Motor neuron (in vitro differentiated cells): ENCODE data around the gene SLC22A4. TPM values are rescaled to one million over a fixed set of nuclear protein-coding genes. Genes with fewer than 3 reads are reported as not detected.

Experiments used
- ATAC-seq, 8 experiments: fragments of 200-7000 bp; cut with Tn5 transposase; replicated peaks in 6 of 8; 2 replicates each; pipeline ENCODE4 v1.8.0; 2021; ENCODE audit warnings: mild to moderate bottlenecking in 8 of 8, moderate library complexity in 8 of 8
- H3K27ac ChIP-seq, 2 donors: fragments of 250-450 bp; sonication (Bioruptor Pico); 2 replicates each; pipeline ENCODE4 v1.9.0; 2021; ENCODE audit warnings: antibody characterized with exemption in 2 of 2, mild to moderate bottlenecking in 2 of 2, moderate library complexity in 1 of 2
- H3K4me1 ChIP-seq, 2 donors: fragments of 250-450 bp; sonication (Bioruptor Pico); replicated peaks in 1 of 2; 2 replicates each; pipeline ENCODE4 v1.6.1; 2021; ENCODE audit warnings: antibody characterized with exemption in 2 of 2, mild to moderate bottlenecking in 2 of 2, moderate library complexity in 1 of 2
- H3K4me3 ChIP-seq, 5 donors: fragments of 250-450 bp; sonication (Bioruptor Pico); 2 replicates each; pipeline ENCODE4 v1.9.0; 2021; ENCODE audit warnings: antibody characterized with exemption in 5 of 5, mild to moderate bottlenecking in 5 of 5, moderate library complexity in 4 of 5
- WGBS, 10 experiments: fragments of 450-650 bp; shearing (Covaris generic); methylation state at CpG; one replicate each; pipeline ENCODE4 v1.0.0; 2022; 5-methylcytosine and 5-hydroxymethylcytosine counted together
- in situ Hi-C, 9 experiments: fragments of 400-800 bp; cut with MboI; loops; one replicate each; pipeline ENCODE4 v1.15.0; 2021; ENCODE audit warnings: low sequenced_read_pairs in 9 of 9, low pct_unique_long_range_greater_than_20kb in 2 of 9; ENCODE audit not compliant: unreplicated experiment in 9 of 9
- total RNA-seq, 8 experiments: library from RNA; unstranded; fragments of 300-600 nt; gene quantifications; 2 replicates each; pipeline versions ENCODE4 v1.2.3 to v1.2.4, GENCODE V29; 2022

The SLC22A4 gene
- 1 to 10 TPM in 5 of 8 experiments, under 1 TPM in 3; 0.46 to 2.6 (median 1.4) TPM for total RNA-seq

GRCh38 chr5:132293992-132294727 lies at the start of gene SLC22A4:
Gene SLC22A4, plus strand, starts transcription at chr5:132294394. Its CDS starts 223 bp downstream, at chr5:132294617.
- in situ Hi-C loops: no loop called here
- peaks cover 10 to 11% of the 10 kb centered on the region in 2 donors for H3K4me1 ChIP-seq
- H3K27ac ChIP-seq: peak within 1 kb of the TSS; percentile 91 to 94
- peak within 1 kb of the TSS; percentile 35 to 61 (median 47) for H3K4me3 ChIP-seq
- WGBS, 10 experiments: 3% methylated on average over 6 of the region's 63 CpGs; no CpG with 5 or more reads in 9 of the 10 experiments
- peak; percentile 71 to 88 (median 83) for ATAC-seq

DNA sequence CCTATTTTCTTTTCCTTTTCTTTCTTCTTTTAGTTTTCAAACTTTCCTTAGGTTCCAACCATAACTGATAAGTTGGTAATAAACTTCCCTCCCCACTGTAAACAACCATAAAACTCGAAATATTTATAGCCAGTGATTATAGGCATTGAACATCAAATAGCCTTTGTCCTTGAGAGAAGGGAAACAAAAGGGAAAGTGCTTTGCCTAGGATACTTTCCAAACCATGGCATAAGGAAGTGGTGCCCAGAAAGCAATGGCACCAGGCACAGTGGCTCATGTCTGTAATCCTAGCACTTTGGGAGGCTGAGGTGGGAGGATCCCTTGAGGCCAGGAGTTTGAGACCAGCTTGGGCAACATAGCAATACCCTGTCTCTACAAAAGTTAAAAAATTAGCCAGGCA lies 48.6 kb upstream of the SLC22A4 start:
- in situ Hi-C loops: no loop called here
- no peak for ATAC-seq
- H3K4me1 ChIP-seq: no peaks in the 10 kb centered on the region
- no peak overlapping the region for H3K4me3 ChIP-seq
- WGBS, 10 experiments: 0 to 62% (median 39%) methylated on average over 1 of the region's 1 CpG; no CpG with 5 or more reads in 2 of the 10 experiments
- H3K27ac ChIP-seq: no peak overlapping the region

DNA sequence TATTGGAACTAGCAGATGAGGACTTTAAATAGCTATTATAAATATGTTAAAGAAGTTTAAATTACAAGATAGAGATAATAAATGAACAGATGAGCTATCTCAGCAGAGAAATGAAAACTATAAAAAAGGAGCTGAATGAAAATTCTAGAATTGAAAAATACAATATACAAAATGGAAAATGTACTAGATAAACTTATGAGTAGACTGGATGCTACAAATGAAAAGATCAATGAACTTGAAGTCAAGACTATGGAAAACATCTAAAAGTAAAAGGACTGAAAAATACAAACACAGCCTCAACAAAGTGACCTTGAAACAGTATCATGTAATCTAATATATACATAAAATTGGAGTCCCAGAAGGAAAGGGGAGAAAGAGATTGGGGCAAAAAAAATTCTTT lies 47.4 kb upstream of the SLC22A4 start:
- in situ Hi-C loops: no loop called here
- Histone ChIP-seq H3K27ac (no peak overlapping the region), H3K4me1 (no peaks in the 10 kb centered on the region), H3K4me3 (no peak overlapping the region)
- ATAC-seq: no peak

DNA sequence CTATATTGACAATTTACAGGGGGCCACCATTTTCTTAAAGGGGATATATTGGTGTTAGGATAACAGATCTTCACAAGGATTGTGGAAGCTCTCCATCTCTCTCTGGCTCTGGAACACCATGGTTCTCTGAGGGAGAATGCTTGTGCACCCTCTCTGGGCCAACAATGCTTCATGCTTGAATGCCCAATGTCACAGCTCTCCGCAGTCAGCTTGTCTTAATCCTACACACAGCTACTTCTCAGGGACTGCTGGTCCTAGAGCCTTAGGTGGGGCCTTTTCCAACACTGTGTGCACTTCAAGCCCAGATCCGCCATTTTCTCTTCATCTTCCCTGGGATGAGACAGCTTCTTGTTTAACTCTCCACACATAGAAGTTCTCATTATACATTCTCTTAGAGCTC lies 43.6 kb upstream of the SLC22A4 start:
- no peaks in the 10 kb centered on the region for H3K4me1 ChIP-seq
- no peak for ATAC-seq
- no peak overlapping the region for H3K27ac ChIP-seq
- WGBS, 10 experiments: 57 to 100% (median 88%) methylated on average over 1 to 2 of the region's 2 CpGs; no CpG with 5 or more reads in 3 of the 10 experiments
- H3K4me3 ChIP-seq: no peak overlapping the region
- in situ Hi-C loops: no loop called here

- WGBS, 10 experiments: 42 to 94% (median 79%) methylated on average over 1 to 8 of the region's 10 CpGs; no CpG with 5 or more reads in 2 of the 10 experiments
- in situ Hi-C loops: no loop called here
- Histone ChIP-seq H3K27ac (no peak overlapping the region), H3K4me1 (no peaks in the 10 kb centered on the region), H3K4me3 (no peak overlapping the region)
- ATAC-seq: no peak
Measured at GRCh38 chr5:132251220-132251725, 42.9 kb upstream of the SLC22A4 start.

GRCh38 chr5:132253008-132253441 lies 41.2 kb upstream of the SLC22A4 start:
- ATAC-seq: peak in 1 of 8 experiments; percentile 43
- WGBS, 10 experiments: 100% methylated on average over 1 of the region's 4 CpGs; no CpG with 5 or more reads in 9 of the 10 experiments
- Histone ChIP-seq H3K4me1 (peaks cover 4 to 5% of the 10 kb centered on the region in 2 donors), H3K27ac (no peak overlapping the region), H3K4me3 (no peak overlapping the region)
- in situ Hi-C loops: no loop called here

DNA sequence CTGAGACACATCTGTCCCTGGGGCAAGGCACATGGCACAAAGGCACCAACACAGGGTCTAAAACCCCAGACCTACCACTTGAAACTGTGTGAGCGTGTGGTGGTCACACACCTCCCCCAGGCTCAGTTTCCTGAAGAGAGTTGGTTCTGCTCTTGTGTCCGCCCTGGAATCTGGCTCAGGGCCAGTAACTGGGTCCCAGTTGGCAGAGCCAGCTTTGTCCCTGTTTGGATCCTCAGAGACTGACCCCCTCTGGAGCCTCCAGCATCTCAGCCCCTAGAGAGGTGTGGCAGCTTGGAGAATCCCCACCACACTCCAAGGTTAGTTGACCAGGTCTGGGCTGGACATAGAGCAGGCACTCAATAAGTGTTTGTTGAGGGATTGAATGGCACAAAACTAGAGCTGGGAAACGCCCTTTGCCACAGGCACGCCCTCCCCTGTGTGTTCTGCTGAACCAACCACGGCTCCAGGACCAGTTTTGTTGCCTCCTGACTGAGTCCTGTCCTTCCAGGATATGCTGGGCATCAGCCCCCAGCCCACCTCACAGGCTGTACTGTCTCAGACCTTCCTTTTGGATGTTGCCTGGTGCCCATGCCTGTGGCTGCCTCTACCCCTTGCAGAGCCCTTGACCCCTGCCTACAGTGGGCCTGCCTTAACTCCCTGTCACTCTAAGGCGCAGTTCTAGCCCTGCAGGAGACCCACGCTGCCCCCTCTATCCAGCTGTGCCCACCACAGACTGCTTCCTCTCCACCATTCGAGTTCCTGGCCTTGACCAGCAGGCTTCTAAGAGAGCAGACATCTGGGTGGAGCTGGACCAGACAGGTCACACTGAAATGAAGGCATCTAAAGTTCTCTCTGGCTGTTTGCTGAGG lies 40.5 kb upstream of the SLC22A4 start:
- in situ Hi-C loops: no loop called here
- no peak for ATAC-seq
- peaks cover 11% of the 10 kb centered on the region in 2 donors for H3K4me1 ChIP-seq
- H3K4me3 ChIP-seq: no peak overlapping the region
- H3K27ac ChIP-seq: no peak overlapping the region
- WGBS, 10 experiments: 0 to 85% (median 69%) methylated on average over 1 to 7 of the region's 8 CpGs; no CpG with 5 or more reads in 4 of the 10 experiments

DNA sequence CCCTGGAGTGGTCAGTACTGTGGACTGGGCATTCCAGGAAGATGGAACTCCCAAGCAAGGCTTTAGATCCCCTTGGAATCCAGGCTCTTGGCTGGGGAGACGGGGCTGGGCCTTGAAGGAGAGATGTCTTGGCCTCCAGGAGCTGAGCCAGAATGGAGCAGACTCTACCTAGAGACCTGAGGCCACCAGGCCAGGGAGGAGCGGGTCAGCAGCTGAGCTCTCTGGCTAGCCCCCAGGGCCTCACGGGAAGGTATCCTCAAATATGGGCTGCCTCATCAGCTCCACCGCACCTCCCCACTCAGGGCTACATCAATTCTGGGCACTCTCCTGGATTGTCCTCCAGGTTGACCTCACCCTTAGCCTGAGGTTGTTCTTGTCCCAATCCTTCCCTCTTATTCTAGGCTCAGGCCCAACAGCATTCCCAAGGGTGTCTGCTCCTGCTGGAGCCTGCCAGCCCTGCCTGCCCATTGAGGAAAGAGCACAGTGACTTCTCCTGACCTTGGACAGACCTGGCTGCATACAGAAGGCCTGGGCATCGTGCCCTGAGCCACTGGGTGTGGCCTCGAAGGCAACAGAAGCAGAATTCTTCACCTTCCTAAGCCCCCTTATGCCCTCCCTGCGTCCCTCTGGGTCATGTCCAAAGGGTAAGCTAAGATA lies 39.7 kb upstream of the SLC22A4 start:
- ATAC-seq: no peak
- in situ Hi-C loops: no loop called here

GRCh38 chr5:132256086-132256782 lies 38.0 kb upstream of the SLC22A4 start:
- no peak for ATAC-seq
- in situ Hi-C loops: no loop called here
- Histone ChIP-seq H3K27ac (no peak overlapping the region), H3K4me3 (no peak overlapping the region), H3K4me1 (peaks cover 23 to 33% of the 10 kb centered on the region in 2 donors)
- 80 to 100% (median 100%) methylated on average over 1 to 2 of the region's 4 CpGs; no CpG with 5 or more reads in 3 of the 10 experiments for WGBS, 10 experiments

More for the DNA sequence above, 39.7 kb upstream of the SLC22A4 start:
- 40 to 100% (median 75%) methylated on average over 1 to 3 of the region's 7 CpGs; no CpG with 5 or more reads in 3 of the 10 experiments for whole genome bisulfite sequencing, 10 experiments
- peaks cover 18 to 19% of the 10 kb centered on the region in 2 donors for H3K4me1 ChIP-seq
- no peak overlapping the region for H3K27ac ChIP-seq
- H3K4me3 ChIP-seq: no peak overlapping the region

GRCh38 chr5:132256783-132257130 lies 37.4 kb upstream of the SLC22A4 start:
- ATAC-seq: no peak
- in situ Hi-C loops: no loop called here

DNA sequence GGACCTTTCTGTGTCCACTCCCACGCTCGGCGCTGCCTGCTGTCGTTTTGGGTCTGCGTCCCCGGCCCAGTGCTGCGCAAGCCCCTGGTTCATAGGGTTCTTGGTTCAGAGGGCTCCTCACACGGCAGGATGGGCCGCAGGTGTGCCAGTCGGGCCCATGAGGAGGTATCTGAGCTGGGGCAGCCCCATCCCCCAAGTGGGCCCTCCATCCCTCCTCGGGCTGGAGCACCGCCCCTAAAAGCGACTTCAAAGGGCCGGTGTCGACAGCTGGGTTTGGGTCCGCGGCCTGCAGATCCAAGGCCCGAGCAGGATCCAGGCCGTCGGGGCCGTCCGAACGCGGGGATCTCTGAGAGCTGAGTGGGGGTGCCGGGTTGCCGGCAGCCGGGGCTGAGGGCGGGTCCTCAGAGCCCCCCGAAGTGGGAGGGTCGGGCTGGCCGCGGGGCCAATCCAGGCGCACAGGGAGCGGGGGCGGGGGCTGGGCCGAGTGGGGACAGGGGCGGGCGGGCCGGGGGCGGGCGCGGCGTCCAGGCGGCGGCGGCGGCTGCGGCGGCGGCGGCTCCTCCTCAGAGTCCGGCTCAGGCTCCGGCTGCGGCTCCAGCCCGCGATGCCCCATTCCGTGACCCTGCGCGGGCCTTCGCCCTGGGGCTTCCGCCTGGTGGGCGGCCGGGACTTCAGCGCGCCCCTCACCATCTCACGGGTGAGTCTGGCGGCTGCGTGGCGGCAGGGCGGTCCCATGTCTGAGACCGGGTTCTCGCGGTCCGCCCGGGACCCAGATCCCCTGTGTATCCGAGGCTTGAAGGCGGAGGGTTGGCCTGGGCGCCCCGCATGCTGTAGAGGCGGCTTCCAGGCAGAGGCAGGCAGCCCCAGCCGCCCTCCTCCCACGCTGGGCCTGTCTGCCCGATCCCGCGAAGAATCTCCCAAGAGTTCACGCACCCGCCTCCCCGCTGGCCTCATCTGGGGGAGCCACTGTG lies 36.8 kb upstream of the SLC22A4 start, which contains the start of gene PDLIM4:
Gene PDLIM4 (plus strand): TSS at position 566 of the 971 bp plus-strand sequence. CDS start 39 bp downstream, at position 605.
- in situ Hi-C loops: no loop called here
- peaks cover 23 to 33% of the 10 kb centered on the region in 2 donors for H3K4me1 ChIP-seq
- peak in 6 of 8 experiments; percentile 11 to 43 (median 17) for ATAC-seq
- peak within 1 kb of the TSS in 1 of 2 donors; percentile 73 for H3K27ac ChIP-seq
- H3K4me3 ChIP-seq: peak within 1 kb of the TSS; percentile 13 to 40 (median 30)
- WGBS, 10 experiments: 0 to 80% (median 45%) methylated on average over 1 to 4 of the region's 88 CpGs; no CpG with 5 or more reads in 4 of the 10 experiments

More at GRCh38 chr5:132256783-132257130, 37.4 kb upstream of the SLC22A4 start:
- no peak overlapping the region for H3K4me3 ChIP-seq
- no peak overlapping the region for H3K27ac ChIP-seq
- WGBS, 10 experiments: 60 to 100% (median 93%) methylated on average over 1 to 5 of the region's 6 CpGs; no CpG with 5 or more reads in 5 of the 10 experiments
- H3K4me1 ChIP-seq: peaks cover 23 to 33% of the 10 kb centered on the region in 2 donors
